Activated effector memory CD4-positive, alpha-beta T cell treated with anti-CD3 and anti-CD28 coated beads, Interleukin-2, amount 50 U/mL, for 16 hours (primary cell): ENCODE results near the gene GSC2.

Source experiments
- DNase-seq: peaks from one replicate; pipeline ENCODE4 v3.0.0-alpha.2; 2020

Gene GSC2

DNA sequence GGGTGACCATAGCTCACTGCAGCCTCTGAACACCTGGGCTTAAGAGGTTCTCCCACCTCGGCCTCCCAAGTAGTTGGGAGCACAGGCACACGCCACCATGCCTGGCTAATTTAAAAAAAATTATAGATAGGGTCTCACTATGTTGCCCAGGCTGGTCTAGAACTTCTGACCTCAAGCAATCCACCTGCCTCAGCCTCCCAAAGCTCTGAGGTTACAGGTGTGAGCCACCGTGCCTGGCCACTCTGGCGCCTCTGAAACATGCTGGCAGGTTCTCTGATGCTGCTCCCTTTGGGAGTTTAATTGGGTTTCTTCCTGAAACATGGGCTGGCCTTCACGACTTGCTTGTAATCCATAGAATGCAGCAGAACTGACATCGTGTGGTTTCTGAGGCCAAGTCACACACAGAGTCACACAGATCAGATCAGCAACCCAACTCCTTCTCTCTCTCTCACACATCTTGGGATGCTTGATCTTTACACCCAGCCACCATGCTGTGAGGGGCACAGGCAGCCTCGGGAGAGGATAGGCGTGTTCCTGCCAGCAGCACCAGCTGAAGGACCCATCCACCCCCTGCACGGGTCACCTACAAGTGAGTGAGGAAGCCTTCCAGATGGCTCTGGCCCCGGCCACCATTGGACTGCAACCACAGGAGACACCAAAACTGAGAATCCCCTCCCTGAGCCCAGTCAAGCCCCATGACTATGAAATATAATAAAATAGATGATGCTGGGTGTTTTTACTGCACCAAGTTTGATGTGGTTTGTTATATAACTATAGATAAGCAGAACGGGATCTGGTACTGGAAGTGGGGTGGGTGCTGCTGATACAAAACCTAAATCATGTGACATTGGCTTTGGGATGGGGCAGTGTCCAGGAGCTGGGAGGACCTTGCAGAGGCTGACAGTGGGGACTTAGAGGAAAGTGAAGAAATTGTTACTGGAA is 3.1 kb upstream of the GSC2 start:
- DNase-seq, result no peak

DNA sequence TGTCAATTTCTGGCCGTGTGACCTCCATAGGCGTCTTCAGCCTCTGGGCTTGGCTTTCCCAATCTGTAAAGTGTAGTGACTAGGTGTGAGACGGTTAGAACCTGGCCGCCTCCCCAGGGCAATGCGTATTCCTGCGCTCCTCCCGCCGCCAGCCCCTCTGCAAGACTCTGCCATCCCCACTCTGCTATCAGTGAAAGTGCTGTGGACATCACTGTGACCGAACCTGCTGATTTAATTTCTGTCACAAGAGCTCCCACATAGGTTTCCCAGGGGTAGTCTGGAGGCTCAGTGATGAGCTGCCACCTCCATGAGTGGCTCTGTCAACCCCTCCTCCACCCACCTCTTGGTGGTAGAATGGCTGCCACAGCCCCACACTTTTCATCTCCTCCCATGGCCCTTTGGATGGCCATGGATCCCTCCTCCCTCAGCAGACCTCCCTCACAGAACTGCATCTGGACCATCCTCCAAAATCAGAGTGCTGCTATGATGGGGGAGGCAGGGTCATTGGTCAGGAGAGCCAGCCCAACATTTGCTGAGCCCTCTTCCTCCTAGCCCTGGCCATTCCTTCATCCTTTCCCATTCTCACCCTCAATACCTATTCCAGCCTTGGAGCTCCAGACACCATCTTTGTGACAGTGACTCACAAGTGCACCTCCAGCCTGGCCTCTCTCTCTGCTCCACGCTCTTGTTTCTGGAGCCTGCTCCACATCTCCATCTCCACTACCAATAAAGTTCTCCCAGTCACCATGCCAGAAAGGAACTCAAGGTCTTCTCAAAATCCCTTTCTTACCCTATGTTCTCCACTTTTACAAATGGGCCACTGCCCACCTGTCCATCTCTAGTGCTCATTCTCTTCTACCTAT is 1.5 kb upstream of the GSC2 start:
- no peak for DNase-seq

DNA sequence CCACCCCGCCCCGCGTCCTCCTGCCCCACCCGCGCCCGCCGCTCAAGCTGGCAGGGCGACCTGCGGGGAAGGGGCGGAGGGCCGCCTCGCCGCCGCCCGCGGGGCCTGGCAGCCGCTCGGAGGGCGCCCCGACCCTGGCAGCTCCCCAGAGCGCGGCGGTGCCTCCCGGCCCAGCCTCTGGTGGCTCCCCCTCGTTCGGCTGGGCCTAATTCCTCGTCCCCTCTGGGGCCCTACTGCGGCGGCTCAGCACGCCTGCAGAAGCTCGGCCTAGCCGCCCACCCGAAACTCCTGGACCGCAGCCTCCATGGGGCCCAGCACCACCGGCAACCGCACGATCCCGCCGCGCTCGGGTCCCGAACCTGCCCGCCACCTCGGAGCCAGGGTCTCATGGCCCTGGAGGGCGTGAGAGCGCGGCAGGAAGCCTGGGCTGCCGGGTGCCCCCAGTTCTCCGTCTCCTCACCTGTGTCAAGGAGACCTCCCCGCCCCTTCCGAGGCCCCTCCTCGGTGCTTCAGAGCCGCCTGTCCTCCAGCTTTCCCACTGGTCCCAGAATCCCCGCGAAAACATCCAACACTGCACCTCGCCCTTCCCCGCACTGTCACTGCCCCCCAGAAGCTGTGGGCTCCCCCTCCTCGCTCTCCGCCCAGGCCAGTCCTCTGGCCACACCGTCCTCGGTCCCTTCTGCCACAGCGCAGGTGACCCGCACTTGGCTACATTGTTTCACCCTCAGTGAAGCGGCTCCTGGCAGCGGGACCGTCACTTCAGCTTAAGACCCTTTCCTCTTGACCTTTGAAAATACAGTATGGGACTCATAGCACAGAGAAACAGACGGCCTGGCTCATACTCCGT is 613 bp upstream of the GSC2 start:
- DNase-seq, result no peak

DNA sequence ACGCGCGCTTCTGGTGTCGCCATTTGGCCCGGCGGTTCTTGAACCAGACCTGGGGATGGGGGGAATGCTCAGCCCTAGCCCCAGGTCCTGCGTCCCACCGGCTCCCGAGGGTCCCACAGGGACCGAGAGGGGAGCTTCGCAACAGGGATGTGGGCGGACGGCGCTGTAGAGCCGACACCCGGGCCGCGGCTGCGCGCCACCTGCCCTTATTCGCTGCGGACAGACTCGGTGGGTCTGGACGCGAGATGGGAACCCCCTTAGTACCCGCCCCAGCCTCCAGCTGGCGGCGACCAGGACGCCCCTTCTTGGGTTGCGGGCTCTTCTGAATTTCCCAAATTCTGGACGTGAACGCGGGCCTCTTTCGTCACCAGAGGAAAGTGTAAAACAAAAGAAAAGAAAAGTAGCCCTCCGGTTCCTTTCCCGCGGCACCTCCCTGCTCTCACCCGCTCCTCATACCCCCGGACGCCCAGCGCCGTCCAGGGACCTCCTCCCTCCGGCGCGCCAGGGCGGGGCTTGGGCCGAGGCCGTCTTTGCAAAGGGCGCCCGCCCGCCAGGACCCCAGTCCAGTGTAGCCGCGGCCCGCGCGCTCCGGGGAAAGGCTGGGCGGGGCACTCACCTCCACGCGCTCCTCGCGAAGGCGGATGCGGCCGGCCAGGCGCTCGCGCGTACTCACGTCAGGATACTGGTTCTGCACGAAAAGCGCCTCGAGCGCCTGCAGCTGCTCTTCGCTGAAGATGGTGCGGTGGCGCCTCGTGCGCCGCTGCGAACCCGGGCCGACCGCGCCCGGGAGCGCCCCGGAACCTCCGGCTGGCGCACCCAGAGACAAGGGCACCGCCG is 827 bp downstream of the GSC2 start:
- DNase-seq, result peak; percentile 76

DNA sequence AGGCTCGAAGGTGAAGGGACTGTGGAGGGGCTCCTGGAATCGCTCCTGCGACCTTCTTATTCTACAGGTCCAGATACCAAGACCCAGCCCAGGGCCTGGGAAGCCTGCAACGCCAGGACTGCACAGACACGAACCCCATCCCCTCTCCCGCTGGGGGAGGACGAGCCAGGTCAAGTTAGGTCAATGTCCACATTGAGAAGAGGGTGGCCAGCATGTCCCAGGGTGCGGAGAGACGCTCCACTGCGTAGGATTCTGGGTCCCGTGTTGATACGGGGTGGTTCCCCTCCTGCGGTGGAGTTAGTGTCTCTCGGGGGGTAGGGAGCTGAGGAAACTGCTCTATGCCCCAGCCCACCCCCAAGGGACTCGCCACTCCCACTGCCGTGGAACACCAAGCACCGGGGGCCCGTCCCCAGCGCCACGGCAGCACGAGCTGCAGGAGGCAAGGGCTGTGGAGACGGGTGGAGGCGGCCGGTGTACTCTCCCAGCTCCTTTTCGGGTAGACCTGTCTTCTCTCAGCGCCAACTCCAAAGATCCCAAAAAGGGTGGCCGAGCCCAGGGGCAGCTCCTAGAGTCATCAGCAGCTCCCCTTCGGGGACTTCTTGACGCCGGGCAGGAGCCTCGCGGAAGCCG is 1.6 kb downstream of the GSC2 start:
- no peak for DNase-seq

DNA sequence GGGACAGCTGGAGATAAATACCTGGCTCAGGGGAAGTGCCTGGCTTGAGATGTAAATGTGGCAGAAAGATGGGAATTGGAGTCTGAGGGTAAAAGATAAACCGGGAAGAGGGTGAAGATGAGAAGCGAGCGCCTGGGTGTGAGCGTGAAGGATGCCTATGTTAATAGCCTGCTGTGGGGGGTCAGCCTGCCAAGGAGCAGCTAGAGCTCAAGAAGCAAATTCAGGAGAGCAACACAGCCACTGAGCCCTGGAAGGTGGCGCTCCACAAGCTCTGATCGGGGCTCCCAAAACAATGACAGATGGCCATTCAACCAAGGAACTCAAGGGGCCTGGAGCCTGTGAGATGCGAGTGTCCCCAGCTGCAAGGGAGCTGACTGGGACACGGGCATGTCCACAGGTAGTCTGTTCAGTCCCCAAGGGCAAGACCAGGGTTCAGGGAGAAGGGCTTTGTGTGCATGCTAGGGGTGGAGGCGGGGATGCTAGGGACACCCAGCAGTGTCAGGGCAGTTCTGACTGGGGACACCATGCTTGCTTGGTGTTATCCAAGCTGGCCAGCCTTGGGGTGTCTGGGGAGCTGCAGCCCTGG is 2.8 kb downstream of the GSC2 start:
- DNase-seq, result no peak

DNA sequence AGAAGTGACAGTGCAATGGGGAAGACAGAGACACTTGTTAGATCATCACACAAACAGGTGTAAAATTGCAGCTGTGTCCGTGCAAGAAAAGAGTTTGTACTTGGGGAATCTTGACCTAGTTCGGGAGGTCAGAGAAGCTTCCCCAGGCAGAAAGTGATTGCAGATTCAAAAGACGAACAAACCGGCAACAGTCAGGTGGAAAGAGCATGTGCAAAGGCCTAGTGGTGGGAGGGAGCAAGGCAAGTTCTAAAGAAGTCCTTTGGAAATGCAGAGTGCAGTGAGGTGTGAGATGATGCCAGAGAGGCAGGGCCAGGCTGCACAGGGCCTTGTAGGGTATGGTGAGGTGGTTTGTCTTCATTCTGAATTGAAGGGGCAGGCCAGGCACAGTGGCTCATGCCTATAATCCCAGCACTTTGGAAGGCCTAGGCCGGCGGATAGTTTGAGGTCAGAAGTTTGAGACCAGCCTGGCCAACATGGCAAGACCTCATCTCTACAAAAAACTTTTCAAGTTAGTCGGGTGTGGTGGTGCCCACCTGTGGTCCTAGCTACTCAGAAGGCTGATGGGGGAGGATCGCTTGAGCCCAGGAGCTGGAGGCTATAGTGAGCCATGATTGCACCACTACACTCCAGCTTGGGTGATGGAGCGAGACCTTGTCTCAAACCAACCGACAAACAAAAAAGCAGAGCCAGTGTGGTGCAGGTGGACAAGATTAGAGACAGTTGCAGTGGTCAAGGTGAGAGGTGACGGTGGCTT is 3.7 kb downstream of the GSC2 start:
- DNase-seq, result no peak

DNA sequence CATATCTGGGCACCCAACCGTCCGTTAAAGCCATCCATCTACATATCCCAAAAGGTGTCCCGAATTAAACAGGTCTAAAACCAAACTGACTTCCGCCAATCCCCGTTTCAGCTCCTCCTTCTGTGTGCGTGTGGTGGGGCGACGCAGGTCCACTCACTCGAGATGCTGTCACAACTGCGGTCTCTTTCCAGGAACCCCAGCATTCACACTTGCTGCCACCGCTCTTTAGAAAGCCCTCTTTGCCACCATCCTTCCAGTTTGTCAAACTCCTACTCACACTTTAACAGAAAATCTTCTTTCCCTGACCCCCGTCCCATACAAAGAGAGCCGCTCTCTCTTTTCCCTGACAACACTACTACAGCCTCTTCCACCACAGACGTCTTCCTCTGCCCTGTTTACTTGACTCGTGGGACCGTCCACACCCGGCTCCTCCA is 6.1 kb downstream of the GSC2 start:
- peak; percentile 74 for DNase-seq

DNA sequence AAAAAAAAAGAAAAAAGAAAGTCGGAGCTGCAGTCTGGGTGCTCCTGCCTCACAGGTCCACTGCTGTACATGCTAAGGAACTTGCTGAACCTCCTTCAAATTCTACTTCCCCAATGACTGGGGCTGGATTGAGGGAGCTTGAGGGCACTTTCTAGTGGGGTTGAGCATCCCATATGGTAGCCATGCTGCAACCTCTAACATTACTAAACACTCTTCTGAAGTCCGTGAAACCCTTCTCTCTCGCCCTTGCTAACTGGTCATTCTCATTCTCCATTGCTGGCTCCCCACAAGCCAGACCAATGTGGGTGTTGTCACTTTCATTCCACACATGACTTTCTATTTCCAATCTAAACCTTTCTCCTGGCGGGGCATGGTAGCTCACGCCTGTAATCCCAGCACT is 6.9 kb downstream of the GSC2 start:
- DNase-seq, result no peak

DNA sequence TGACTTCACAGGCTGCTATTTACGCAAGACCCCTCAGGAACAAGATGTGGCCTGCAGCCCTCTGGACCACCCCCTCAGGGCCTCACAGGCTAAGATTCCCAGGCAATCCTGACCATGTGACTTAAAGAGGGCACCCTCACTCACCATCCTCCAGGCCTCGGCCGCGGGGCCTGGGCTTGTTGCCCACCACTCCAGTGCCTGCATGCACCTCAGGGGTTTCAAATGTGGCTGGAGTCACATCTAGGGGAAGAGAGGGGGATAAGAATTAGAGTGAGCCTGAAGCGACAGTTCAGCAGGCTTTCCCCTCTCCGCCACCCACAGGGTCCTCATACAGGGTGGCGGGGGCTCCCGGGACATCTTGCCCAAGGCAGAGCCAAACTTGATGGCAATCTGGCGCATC is 7.7 kb downstream of the GSC2 start:
- no peak for DNase-seq

DNA sequence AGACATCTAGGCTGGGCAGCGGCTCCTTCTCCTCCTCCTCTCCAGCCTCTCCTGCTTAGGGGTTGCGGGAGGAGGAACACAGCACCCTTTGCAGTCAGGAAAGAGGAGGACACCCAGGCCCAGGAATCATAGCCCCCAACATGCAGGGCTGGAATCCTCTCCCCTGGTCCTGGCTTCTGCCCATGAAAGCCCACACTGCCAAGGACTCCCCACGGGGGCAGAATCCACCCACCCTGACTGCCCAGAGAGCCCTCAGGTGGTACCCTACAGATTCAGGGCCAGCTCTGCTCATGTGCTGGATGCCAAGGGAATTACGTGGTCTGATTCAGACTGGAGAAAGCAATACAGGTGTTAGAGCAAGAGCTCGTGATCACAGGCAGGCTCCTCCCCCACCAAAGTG is 10.1 kb downstream of the GSC2 start:
- DNase-seq, result no peak

DNA sequence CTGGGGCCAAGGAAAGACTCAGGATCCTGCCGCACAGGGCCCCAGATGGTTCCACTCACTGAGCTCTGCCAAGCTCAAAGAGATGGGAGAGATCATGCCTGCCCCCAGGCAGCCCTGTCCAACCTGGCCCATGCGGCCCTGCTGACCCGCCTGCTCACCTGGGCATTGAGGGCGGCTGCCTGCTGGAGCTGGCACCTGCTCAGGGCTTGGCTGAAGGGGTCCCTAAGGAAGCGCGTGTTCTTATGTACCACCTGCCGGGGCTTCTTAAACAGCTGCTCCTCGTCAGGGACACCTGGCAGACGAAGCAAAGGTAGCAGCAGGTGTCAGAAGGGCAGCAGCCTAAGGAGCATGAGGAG is 11.1 kb downstream of the GSC2 start:
- no peak for DNase-seq

DNA sequence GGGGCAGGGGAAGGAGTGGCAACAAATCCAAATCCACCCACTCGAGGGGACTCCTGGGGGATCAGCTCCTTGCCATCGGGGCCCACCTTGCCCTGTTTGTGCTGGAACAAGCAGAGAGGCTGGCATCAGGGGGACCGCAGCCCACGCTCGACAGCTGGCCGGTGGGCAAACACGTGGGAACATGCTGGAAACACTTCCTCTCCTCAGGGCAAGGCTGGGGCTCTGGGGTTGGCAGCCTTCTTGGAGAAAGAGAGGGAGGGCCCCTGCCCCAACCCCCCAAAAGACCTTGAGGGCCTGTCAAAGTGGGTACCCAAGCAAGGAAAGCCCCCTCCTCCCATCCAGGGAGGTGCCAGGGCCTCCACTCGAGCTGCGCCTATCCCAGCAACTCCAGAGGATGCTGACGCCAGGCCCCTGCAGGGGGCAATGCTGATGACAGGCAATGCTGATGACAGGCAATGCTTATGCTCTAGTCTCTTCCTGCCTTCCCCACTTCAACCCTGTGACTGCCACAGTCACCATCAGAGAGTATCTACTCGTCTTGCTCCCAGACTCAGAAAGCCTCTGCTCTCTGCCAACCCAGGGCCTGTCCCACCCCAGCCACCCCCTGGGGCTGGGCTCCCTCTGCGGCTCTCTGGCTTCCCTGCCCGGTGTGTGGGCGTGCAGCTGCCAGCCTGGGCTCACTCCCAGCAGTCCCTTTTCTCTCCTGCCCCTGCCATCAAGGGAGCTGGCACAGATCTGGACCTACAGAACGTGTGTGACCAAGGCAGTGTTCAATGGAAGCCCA is 11.7 kb downstream of the GSC2 start:
- DNase-seq, result no peak

DNA sequence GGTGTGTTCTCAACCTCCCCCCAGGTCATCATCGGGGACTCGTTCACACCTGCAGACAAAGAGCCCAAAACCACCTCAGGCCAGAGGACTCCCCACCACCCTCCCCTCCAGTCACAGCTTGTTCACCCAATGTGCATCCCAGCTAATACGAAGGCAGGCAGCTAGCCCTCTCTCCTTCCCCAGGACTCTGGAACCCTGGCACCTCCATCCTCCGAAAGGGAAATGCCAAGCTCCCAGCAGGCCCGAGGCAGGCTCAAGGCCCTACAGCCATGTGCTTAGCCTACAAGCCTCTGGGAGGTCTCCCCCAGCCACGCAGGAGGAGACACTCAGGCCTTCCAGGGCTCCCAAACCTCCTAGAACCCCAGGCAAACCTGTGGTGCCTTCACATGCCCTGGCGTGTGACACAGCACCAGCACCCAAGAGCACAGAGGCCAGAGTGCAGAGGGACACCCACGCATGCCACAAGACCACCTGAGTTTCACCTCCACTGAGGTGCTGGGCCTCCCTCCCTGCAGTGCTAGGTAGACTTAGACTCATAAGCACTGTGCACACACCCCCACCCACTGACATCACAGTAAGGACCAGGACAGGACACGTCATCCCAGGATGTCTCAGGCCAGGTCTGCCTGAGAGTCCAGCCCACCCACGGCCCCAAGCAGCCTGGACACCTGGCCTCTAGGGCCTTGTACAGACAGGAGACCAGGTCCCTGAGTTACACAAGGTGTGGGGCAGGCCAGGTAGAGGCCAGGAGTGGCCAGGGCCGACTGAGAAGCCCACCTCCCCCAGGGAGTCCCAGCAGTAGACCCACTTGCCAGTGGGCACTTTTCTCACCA is 12.5 kb downstream of the GSC2 start:
- DNase-seq, result no peak

DNA sequence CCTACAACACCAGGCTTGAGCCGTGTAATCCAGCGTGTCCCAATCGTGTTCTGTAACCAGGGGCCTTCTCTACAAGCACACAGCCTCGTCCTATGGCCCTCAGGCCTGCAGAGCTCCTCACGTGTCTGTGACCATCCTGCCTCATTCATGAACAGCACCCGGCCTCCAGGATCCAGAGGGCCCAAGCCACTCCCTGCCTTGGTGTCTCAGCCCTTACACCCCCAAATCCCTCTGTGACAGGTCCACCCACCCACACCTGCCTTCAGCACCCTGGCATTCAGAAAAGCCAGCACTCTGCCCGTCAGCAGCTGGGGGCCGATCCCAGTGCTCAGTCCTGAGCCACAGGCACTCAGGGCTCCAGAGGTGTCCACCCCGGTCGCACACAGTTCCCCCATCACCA is 13.2 kb downstream of the GSC2 start:
- no peak for DNase-seq

DNA sequence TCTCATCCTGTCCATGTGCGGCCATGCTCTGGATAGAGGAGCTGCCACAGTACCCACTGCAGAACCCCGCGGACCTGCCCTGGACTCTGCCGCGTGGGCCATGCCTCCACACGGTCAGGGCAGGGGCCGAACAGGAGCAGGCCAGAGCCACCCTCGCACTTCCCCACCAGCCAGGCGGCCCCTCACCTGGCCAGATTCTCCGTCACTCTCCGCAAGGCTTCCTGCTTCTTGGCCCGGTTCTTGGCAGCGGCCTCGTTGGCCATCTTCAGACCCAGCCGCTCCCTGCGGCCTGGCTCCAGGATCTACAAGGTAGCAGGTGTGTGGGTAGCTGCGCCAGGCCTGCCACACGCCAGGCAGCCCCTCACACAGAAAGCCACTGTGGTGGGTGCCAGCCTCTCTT is 15.2 kb downstream of the GSC2 start:
- DNase-seq, result no peak

DNA sequence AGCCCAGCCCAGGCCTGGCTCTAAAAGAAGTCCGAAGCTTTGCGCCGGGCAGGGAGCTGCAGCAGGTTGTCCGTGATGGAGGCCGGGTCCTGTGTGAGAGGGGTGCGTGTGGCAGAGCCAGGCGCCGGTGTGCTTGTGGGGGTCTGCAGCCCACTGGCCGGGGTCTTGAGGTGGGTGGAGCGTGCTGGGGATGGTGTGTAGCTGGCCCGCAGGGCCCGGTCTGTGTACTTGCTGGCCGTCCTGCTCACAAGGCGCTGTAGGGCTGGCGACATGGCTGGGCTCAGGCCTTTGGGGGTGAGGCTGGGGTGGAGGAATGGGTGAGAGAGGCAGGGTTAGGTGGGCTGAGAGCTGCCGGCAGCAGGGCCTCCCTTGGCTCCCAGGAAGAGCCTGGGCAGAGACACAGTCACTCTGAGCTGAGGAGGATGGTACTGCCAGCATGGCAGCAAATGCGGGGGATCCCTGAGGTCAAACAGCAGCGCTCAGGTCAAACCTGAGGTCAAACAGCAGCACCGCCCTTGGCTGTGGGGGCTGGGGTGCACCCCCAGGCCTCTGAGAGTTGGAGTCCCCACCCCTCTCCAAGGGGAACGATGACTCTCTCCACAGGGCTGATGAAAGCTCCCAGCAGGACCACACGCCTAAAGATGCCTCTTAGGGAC is 15.8 kb downstream of the GSC2 start:
- no peak for DNase-seq

DNA sequence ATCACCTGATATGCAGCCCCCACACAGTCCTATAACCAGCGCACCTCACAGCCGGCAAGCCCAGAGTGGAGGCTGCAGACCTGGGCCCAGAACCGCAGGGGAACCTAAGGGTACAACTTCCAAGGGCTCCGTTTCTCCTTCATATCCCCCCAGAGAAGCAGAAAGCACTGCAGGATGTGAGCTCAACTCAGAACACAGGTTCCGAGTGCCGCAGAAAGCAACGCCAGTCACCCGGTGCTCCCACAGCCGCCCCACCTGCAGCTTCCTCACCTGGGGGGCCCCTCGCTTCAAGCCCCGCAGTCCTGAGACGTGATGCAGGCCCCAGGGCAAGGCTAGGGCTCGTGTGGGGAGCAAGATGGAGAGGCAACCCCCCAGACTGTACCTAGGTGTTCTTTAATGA is 16.5 kb downstream of the GSC2 start:
- DNase-seq, result no peak
